IMR-90 (cell line): ENCODE measurements around the gene RADIL. TPM values are rescaled to one million over a fixed set of nuclear protein-coding genes. Genes with fewer than 3 reads are reported as not detected.

Experiments used
- ATAC-seq: fragments of 200-7000 bp; cut with Tn5 transposase; 2 replicates; pipeline ENCODE4 v1.9.1; 2020; ENCODE audit warnings: low read depth, mild to moderate bottlenecking, moderate library complexity
- BruUV-seq: library from RNA; stranded (reverse); fragments of 400-500 nt; replicated peaks from 2 replicates; lab custom pipeline; 2021; lab: Mats Ljungman, UMichigan
- CTCF ChIA-PET: fragments of 300-600 bp; formaldehyde crosslinking; extraction: SDS; loops from one replicate; lab custom pipeline; 2021; ENCODE audit warnings: antibody characterized with exemption; lab: Yijun Ruan, JAX
- POLR2A ChIA-PET: fragments of 300-600 bp; sonication (Branson Sonifier 250); formaldehyde crosslinking; loops from one replicate; lab custom pipeline; 2022; ENCODE audit warnings: antibody characterized with exemption; ENCODE audit not compliant: unreplicated experiment; lab: Charles Lee
- DNase-seq: peaks from one replicate; pipeline ENCODE4 v3.0.0; 2013
- H2AFZ ChIP-seq: replicated peaks from 2 replicates; pipeline ENCODE3; 2013; ENCODE audit warnings: low read length, mild to moderate bottlenecking; ENCODE audit not compliant: poor library complexity
- H2AK5ac ChIP-seq: 2 replicates; pipeline ENCODE4 v1.6.1; 2013; ENCODE audit warnings: low read depth, low read length, inconsistent platforms
- H2AK9ac ChIP-seq: replicated peaks from 2 replicates; pipeline ENCODE3; 2013; ENCODE audit warnings: mild to moderate bottlenecking, low read depth, low read length, moderate library complexity; ENCODE audit not compliant: poor library complexity
- H2BK120ac ChIP-seq: 2 replicates; pipeline ENCODE4 v1.6.1; 2013; ENCODE audit warnings: low read depth, low read length, inconsistent platforms
- H2BK15ac ChIP-seq: 3 replicates; pipeline ENCODE4 v1.6.1; 2013; ENCODE audit warnings: low read depth, low read length, inconsistent platforms
- H2BK20ac ChIP-seq: 2 replicates; pipeline ENCODE4 v1.6.1; 2013; ENCODE audit warnings: low read depth, mild to moderate bottlenecking, inconsistent platforms, low read length, moderate library complexity
- H2BK5ac ChIP-seq: 2 replicates; pipeline ENCODE4 v1.6.1; 2013; ENCODE audit warnings: mild to moderate bottlenecking, low read depth, low read length, inconsistent platforms; ENCODE audit not compliant: poor library complexity, severe bottlenecking
- H3K14ac ChIP-seq: replicated peaks from 2 replicates; pipeline ENCODE4 v1.6.1; 2013; ENCODE audit warnings: low read depth, low read length, inconsistent platforms
- H3K18ac ChIP-seq: 2 replicates; pipeline ENCODE4 v1.6.1; 2013; ENCODE audit warnings: low read depth, low read length, control low read depth
- H3K23ac ChIP-seq: 2 replicates; pipeline ENCODE4 v1.6.1; 2013; ENCODE audit warnings: low read depth, low read length, inconsistent platforms
- H3K27ac ChIP-seq: 2 replicates; pipeline ENCODE4 v1.5.1; 2013; ENCODE audit warnings: mild to moderate bottlenecking, control low read depth, low read length; ENCODE audit not compliant: insufficient read depth
- H3K27me3 ChIP-seq: 2 replicates; pipeline ENCODE4 v1.6.1; 2013; ENCODE audit warnings: low read length; ENCODE audit not compliant: control insufficient read depth, insufficient read depth
- H3K36me3 ChIP-seq: 2 replicates; pipeline ENCODE4 v1.6.1; 2013; ENCODE audit warnings: low read length, mixed read lengths; ENCODE audit not compliant: control insufficient read depth, insufficient read depth
- H3K4ac ChIP-seq: 2 replicates; pipeline ENCODE4 v1.6.1; 2013; ENCODE audit warnings: low read depth, low read length, inconsistent platforms
- H3K4me1 ChIP-seq: 2 replicates; pipeline ENCODE4 v1.6.1; 2013; ENCODE audit warnings: low read length, mixed read lengths; ENCODE audit not compliant: control insufficient read depth, insufficient read depth
- H3K4me2 ChIP-seq: 2 replicates; pipeline ENCODE4 v1.6.1; 2013; ENCODE audit warnings: low read depth, mild to moderate bottlenecking, control low read depth, low read length, moderate library complexity
- H3K4me3 ChIP-seq: 2 replicates; pipeline ENCODE4 v1.5.1; 2013; ENCODE audit warnings: low read depth, mild to moderate bottlenecking, control low read depth, low read length, moderate library complexity; ENCODE audit not compliant: insufficient read depth
- H3K56ac ChIP-seq: 2 replicates; pipeline ENCODE4 v1.6.1; 2013; ENCODE audit warnings: low read length, inconsistent platforms; ENCODE audit not compliant: insufficient read depth; ENCODE audit errors: extremely low read depth
- H3K79me1 ChIP-seq, 2 experiments: 2 replicates each; pipeline ENCODE4 v1.6.1; 2013; ENCODE audit warnings: low read length in 2 of 2, inconsistent platforms in 1 of 2, low read depth in 1 of 2
- H3K9ac ChIP-seq: 2 replicates; pipeline ENCODE4 v1.6.1; 2013; ENCODE audit warnings: low read depth, low read length, control low read depth
- H3K9me1 ChIP-seq: 2 replicates; pipeline ENCODE4 v1.6.1; 2013; ENCODE audit warnings: low read length, inconsistent platforms; ENCODE audit not compliant: insufficient read depth
- H3K9me3 ChIP-seq: 2 replicates; pipeline ENCODE4 v1.6.1; 2013; ENCODE audit warnings: low read length; ENCODE audit not compliant: control insufficient read depth, insufficient read depth
- H4K20me1 ChIP-seq: 2 replicates; pipeline ENCODE4 v1.6.1; 2013; ENCODE audit warnings: low read length, inconsistent platforms; ENCODE audit not compliant: insufficient read depth
- H4K5ac ChIP-seq: 2 replicates; pipeline ENCODE4 v1.6.1; 2013; ENCODE audit warnings: mild to moderate bottlenecking, low read depth, low read length, control low read depth
- H4K8ac ChIP-seq, 2 experiments: 2 replicates each; pipeline ENCODE4 v1.6.1; 2013; ENCODE audit warnings: low read depth in 2 of 2, low read length in 2 of 2, control low read depth in 1 of 2, inconsistent platforms in 1 of 2
- H4K91ac ChIP-seq: 2 replicates; pipeline ENCODE4 v1.6.1; 2013; ENCODE audit warnings: low read depth, low read length, inconsistent platforms; ENCODE audit not compliant: insufficient read depth
- BHLHE40 ChIP-seq: fragments of 150-350 bp; IDR thresholded peaks from 2 replicates; pipeline ENCODE4 v1.6.1; 2016; ENCODE audit warnings: mild to moderate bottlenecking, low read depth, low read length
- CHD1 ChIP-seq: IDR thresholded peaks from 2 replicates; pipeline ENCODE4 v1.6.1; 2012; ENCODE audit warnings: low read depth, low read length, improper control_type of control experiment
- FOS ChIP-seq: fragments of 150-350 bp; IDR thresholded peaks from 2 replicates; pipeline ENCODE4 v1.6.1; 2016; ENCODE audit warnings: low read depth, low read length
- MAFK ChIP-seq: IDR thresholded peaks from 2 replicates; pipeline ENCODE4 v1.6.1; 2012; ENCODE audit warnings: low read depth, low read length, improper control_type of control experiment
- MAZ ChIP-seq: IDR thresholded peaks from 2 replicates; pipeline ENCODE4 v1.6.1; 2012; ENCODE audit warnings: low read depth, mild to moderate bottlenecking, low read length, improper control_type of control experiment, moderate library complexity, borderline replicate concordance
- NFE2L2 ChIP-seq: fragments of 150-350 bp; IDR thresholded peaks from 2 replicates; pipeline ENCODE4 v1.6.1; 2016; ENCODE audit warnings: low read depth, mild to moderate bottlenecking, low read length
- POLR2A ChIP-seq: IDR thresholded peaks from 2 replicates; pipeline ENCODE4 v1.6.1; 2012; ENCODE audit warnings: mild to moderate bottlenecking, low read depth, low read length
- WGBS, 2 experiments: methylation state at CpG; one replicate each; pipeline versions ENCODE4 v1.1.5 to v1.1.7; 2013; ENCODE audit warnings: missing lambda C conversion rate in 2 of 2; ENCODE audit not compliant: insufficient read length in 1 of 2; ENCODE audit errors: extremely low coverage in 2 of 2; 5-methylcytosine and 5-hydroxymethylcytosine counted together
- dilution Hi-C: fragments of 300-500 bp; cut with HindIII; formaldehyde crosslinking; loops from one replicate; pipeline ENCODE4 v1.14.3; 2018; ENCODE audit warnings: low sequenced_read_pairs; ENCODE audit not compliant: unreplicated experiment
- in situ Hi-C: fragments of 300-500 bp; cut with MboI; formaldehyde crosslinking; loops from 3 replicates; pipeline ENCODE4 v1.14.3; 2019; ENCODE audit warnings: low sequenced_read_pairs, inconsistent platforms, mixed read lengths
- intact Hi-C: fragments of 100-400 bp; cut with micrococcal nuclease; formaldehyde crosslinking; loops from 2 replicates; pipeline ENCODE4 v1.10.0; 2022
- polyA plus RNA-seq, 3 experiments: library from polyadenylated mRNA; depleted of rRNA; stranded (reverse); fragments of >200 nt; gene quantifications; 2 replicates each; pipeline ENCODE4 v1.2.3, GENCODE V29; 2012; ENCODE audit warnings: low replicate concordance in 1 of 3
- total RNA-seq: library from RNA; depleted of rRNA; stranded (reverse); fragments of >200 nt; gene quantifications from 2 replicates; pipeline ENCODE4 v1.2.3, GENCODE V29; 2012
- TF ChIP-seq, protein P1 (sequence below): conservative IDR thresholded peaks from 2 replicates; pipeline ENCODE4 v1.5.1; 2012; ENCODE audit warnings: mild to moderate bottlenecking, low read depth, low read length, improper control_type of control experiment

Gene RADIL
- total and polyA plus RNA-seq, 2 of the 4 experiments (the other 2 are of a cell fraction), result 0.18 to 0.48 TPM

GRCh38 chr7:4841007-4841784 lies 42.3 kb downstream of the RADIL start:
- no peak overlapping the region for H2AK9ac ChIP-seq
- H2BK5ac ChIP-seq, result no peak overlapping the region
- dilution Hi-C loops, result no loop called here
- no peak overlapping the region for H3K4me2 ChIP-seq
- no peak overlapping the region for H3K23ac ChIP-seq
- no peak overlapping the region for H2BK120ac ChIP-seq
- H3K36me3 ChIP-seq, result no peaks in the 10 kb centered on the region
- H3K4me3 ChIP-seq, result no peak overlapping the region
- H3K56ac ChIP-seq, result no peak overlapping the region
- peaks cover 1% of the 10 kb centered on the region; the same call in 1 of the 2 replicates for H3K27me3 ChIP-seq
- H2BK15ac ChIP-seq, result no peak overlapping the region
- H4K91ac ChIP-seq, result no peak overlapping the region
- WGBS, 2 experiments, result 81% methylated on average over 6 of the region's 17 CpGs; no CpG with 5 or more reads in 1 of the 2 experiments
- in situ Hi-C loops, result no loop called here
- no peak overlapping the region for H3K4ac ChIP-seq
- H4K5ac ChIP-seq, result no peak overlapping the region
- BruUV-seq, result no TSS peak
- no peak overlapping the region for H3K9ac ChIP-seq
- no peak overlapping the region for H2AFZ ChIP-seq
- no peak overlapping the region for H3K14ac ChIP-seq
- H3K79me1 ChIP-seq, result no peaks in the 10 kb centered on the region
- peaks cover 5% of the 10 kb centered on the region; the same call in 1 of the 2 replicates for H3K4me1 ChIP-seq
- H4K8ac ChIP-seq, result no peak overlapping the region
- ATAC-seq (no peak), DNase-seq (no peak)
- no peaks in the 10 kb centered on the region for H3K9me1 ChIP-seq
- H3K18ac ChIP-seq, result no peak overlapping the region
- H2BK20ac ChIP-seq, result no peak overlapping the region
- H4K20me1 ChIP-seq, result no peaks in the 10 kb centered on the region
- intact Hi-C loops, result no loop called here
- no peak overlapping the region for H3K27ac ChIP-seq
- no peak overlapping the region for H2AK5ac ChIP-seq
- TF ChIP-seq CHD1, result no peak
- TF ChIP-seq POLR2A, result no peak
- TF ChIP-seq MAZ, result no peak
- TF ChIP-seq, protein P1, sequence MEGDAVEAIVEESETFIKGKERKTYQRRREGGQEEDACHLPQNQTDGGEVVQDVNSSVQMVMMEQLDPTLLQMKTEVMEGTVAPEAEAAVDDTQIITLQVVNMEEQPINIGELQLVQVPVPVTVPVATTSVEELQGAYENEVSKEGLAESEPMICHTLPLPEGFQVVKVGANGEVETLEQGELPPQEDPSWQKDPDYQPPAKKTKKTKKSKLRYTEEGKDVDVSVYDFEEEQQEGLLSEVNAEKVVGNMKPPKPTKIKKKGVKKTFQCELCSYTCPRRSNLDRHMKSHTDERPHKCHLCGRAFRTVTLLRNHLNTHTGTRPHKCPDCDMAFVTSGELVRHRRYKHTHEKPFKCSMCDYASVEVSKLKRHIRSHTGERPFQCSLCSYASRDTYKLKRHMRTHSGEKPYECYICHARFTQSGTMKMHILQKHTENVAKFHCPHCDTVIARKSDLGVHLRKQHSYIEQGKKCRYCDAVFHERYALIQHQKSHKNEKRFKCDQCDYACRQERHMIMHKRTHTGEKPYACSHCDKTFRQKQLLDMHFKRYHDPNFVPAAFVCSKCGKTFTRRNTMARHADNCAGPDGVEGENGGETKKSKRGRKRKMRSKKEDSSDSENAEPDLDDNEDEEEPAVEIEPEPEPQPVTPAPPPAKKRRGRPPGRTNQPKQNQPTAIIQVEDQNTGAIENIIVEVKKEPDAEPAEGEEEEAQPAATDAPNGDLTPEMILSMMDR, result no peak
- no peak for TF ChIP-seq BHLHE40
- TF ChIP-seq MAFK, result no peak
- no peak for TF ChIP-seq FOS
- TF ChIP-seq NFE2L2, result no peak
- POLR2A ChIA-PET, result no interaction called here
- CTCF ChIA-PET, result interaction anchor here (1.3 kb wide), 1 partner anchor 9 kb away, joined by 3 read pairs; no protein-coding TSS in a partner anchor
- H3K9me3 ChIP-seq, result no peaks in the 10 kb centered on the region
